ENCODE results near the gene AGXT. TPM values are rescaled to one million over a fixed set of nuclear protein-coding genes. Genes with fewer than 3 reads are reported as not detected.

The AGXT gene
- polyA plus RNA-seq, 4 donors, result 0.27 to 1.8 (median 0.71) TPM

GRCh38 chr2:240906141-240906910 is 37.7 kb downstream of the AGXT start, which contains the start of gene CROCC2:
CROCC2 (plus strand) TSS chr2:240906336; CDS start chr2:240906514, 178 bp downstream.
- DNase-seq (peak in 1 of 2 donors; percentile 30), FAIRE-seq (no peak)
- 59 to 78% (median 70%) methylated on average over 21 to 23 of the region's 23 CpGs for WGBS, 3 donors
- Histone ChIP-seq H3K27me3 (ENCODE audit: control insufficient read depth in 3 of 3, insufficient read depth in 3 of 3, low read length in 3 of 3) (peaks cover 0 to 5% (median 0%) of the 10 kb centered on the region in 3 donors), H3K27ac (ENCODE audit: low read depth in 1 of 3, low read length in 2 of 3) (no peak within 1 kb of the TSS), H3K36me3 (ENCODE audit: control insufficient read depth in 3 of 3, insufficient read depth in 2 of 3, low read depth in 1 of 3, low read length in 3 of 3) (no peaks in the 10 kb centered on the region), H3K4me3 (ENCODE audit: low read depth in 1 of 3, low read length in 3 of 3) (no peak within 1 kb of the TSS), H3K9me3 (ENCODE audit: control insufficient read depth in 2 of 2, insufficient read depth in 1 of 2, low read depth in 1 of 2, low read length in 1 of 2) (peaks cover 0 to 3% of the 10 kb centered on the region in 2 donors), H3K4me1 (ENCODE audit: control insufficient read depth in 3 of 3, insufficient read depth in 2 of 3, low read depth in 1 of 3, low read length in 2 of 3) (peaks cover 0 to 29% (median 6%) of the 10 kb centered on the region in 3 donors)

- Histone ChIP-seq H3K9me3 (ENCODE audit: control insufficient read depth in 2 of 2, insufficient read depth in 1 of 2, low read depth in 1 of 2, low read length in 1 of 2) (no peaks in the 10 kb centered on the region), H3K4me1 (ENCODE audit: control insufficient read depth in 3 of 3, insufficient read depth in 2 of 3, low read depth in 1 of 3, low read length in 2 of 3) (peaks cover 0 to 29% (median 6%) of the 10 kb centered on the region in 3 donors), H3K27ac (ENCODE audit: low read depth in 1 of 3, low read length in 2 of 3) (no peak overlapping the region), H3K4me3 (ENCODE audit: low read depth in 1 of 3, low read length in 3 of 3) (no peak overlapping the region), H3K27me3 (ENCODE audit: control insufficient read depth in 3 of 3, insufficient read depth in 3 of 3, low read length in 3 of 3) (peaks cover 0 to 5% (median 0%) of the 10 kb centered on the region in 3 donors), H3K36me3 (ENCODE audit: control insufficient read depth in 3 of 3, insufficient read depth in 2 of 3, low read depth in 1 of 3, low read length in 3 of 3) (no peaks in the 10 kb centered on the region)
- DNase-seq, result no peak
- WGBS, 3 donors, result 75 to 87% (median 84%) methylated on average over 18 to 22 of the region's 22 CpGs
- no peak for FAIRE-seq
Measured at GRCh38 chr2:240906911-240907590, 38.4 kb downstream of the AGXT start.

- H3K4me1 ChIP-seq (ENCODE audit: control insufficient read depth in 3 of 3, insufficient read depth in 2 of 3, low read depth in 1 of 3, low read length in 2 of 3), result peaks cover 0 to 27% (median 6%) of the 10 kb centered on the region in 3 donors
- peaks cover 0 to 5% (median 0%) of the 10 kb centered on the region in 3 donors for H3K27me3 ChIP-seq (ENCODE audit: control insufficient read depth in 3 of 3, insufficient read depth in 3 of 3, low read length in 3 of 3)
- no peak overlapping the region for H3K27ac ChIP-seq (ENCODE audit: low read depth in 1 of 3, low read length in 2 of 3)
- no peaks in the 10 kb centered on the region for H3K9me3 ChIP-seq (ENCODE audit: control insufficient read depth in 2 of 2, insufficient read depth in 1 of 2, low read depth in 1 of 2, low read length in 1 of 2)
- no peaks in the 10 kb centered on the region for H3K36me3 ChIP-seq (ENCODE audit: control insufficient read depth in 3 of 3, insufficient read depth in 2 of 3, low read depth in 1 of 3, low read length in 3 of 3)
- peak in 1 of 2 donors; percentile 76 for DNase-seq
- 36 to 60% (median 40%) methylated on average over 17 of the region's 17 CpGs for WGBS, 3 donors
- H3K4me3 ChIP-seq (ENCODE audit: low read depth in 1 of 3, low read length in 3 of 3), result no peak overlapping the region
- no peak for FAIRE-seq
Measured at GRCh38 chr2:240909216-240909974, 40.8 kb downstream of the AGXT start.

DNA sequence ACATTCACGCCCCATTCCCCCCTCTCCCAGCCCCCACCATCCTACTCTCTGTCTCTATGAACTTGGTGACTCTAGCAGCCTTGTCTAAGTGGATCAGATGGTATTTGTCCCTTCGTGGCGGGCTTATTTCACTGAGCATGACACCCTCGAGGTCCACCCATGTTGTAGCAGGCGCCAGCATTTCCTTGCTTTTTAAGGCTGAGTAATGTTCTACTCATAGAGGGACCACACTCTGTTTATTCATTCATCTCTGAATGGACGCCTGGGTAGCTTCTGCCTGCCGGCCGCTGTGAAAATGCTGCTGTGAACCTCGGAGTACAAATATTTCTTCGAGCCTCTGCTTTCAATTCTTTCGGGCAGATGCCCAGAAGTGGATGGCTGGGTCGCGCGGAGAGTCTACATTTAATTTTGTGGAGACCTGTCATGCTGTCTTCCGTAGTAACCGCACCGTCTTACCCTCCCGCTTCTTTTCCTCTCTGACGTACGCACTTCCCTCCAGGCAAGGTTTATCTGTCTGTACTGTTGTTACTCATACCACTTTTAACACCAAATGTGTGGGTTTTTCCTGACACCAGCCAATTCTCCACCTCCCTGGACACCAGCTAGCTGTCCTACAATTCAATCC is 43.1 kb downstream of the AGXT start:
- Histone ChIP-seq H3K36me3 (ENCODE audit: control insufficient read depth in 3 of 3, insufficient read depth in 2 of 3, low read depth in 1 of 3, low read length in 3 of 3) (no peaks in the 10 kb centered on the region), H3K4me3 (ENCODE audit: low read depth in 1 of 3, low read length in 3 of 3) (no peak overlapping the region), H3K9me3 (ENCODE audit: control insufficient read depth in 2 of 2, insufficient read depth in 1 of 2, low read depth in 1 of 2, low read length in 1 of 2) (no peaks in the 10 kb centered on the region), H3K27ac (ENCODE audit: low read depth in 1 of 3, low read length in 2 of 3) (no peak overlapping the region), H3K27me3 (ENCODE audit: control insufficient read depth in 3 of 3, insufficient read depth in 3 of 3, low read length in 3 of 3) (peaks cover 0 to 14% (median 0%) of the 10 kb centered on the region in 3 donors), H3K4me1 (ENCODE audit: control insufficient read depth in 3 of 3, insufficient read depth in 2 of 3, low read depth in 1 of 3, low read length in 2 of 3) (peaks cover 0 to 13% (median 5%) of the 10 kb centered on the region in 3 donors)
- no peak for DNase-seq
- FAIRE-seq, result no peak
- 67 to 86% (median 78%) methylated on average over 20 of the region's 20 CpGs for WGBS, 3 donors

GRCh38 chr2:240912878-240913809 is 44.5 kb downstream of the AGXT start:
- no peak for FAIRE-seq
- 78 to 86% (median 80%) methylated on average over 21 of the region's 21 CpGs for WGBS, 3 donors
- H3K27ac ChIP-seq (ENCODE audit: low read depth in 1 of 3, low read length in 2 of 3), result peak overlapping the region in 1 of 3 donors; percentile 28

GRCh38 chr2:240913810-240914644 is 45.4 kb downstream of the AGXT start:
- H3K4me3 ChIP-seq (ENCODE audit: low read depth in 1 of 3, low read length in 3 of 3), result no peak overlapping the region
- H3K4me1 ChIP-seq (ENCODE audit: control insufficient read depth in 3 of 3, insufficient read depth in 2 of 3, low read depth in 1 of 3, low read length in 2 of 3), result peaks cover 0 to 19% (median 5%) of the 10 kb centered on the region in 3 donors
- peaks cover 0 to 14% (median 0%) of the 10 kb centered on the region in 3 donors for H3K27me3 ChIP-seq (ENCODE audit: control insufficient read depth in 3 of 3, insufficient read depth in 3 of 3, low read length in 3 of 3)
- H3K36me3 ChIP-seq (ENCODE audit: control insufficient read depth in 3 of 3, insufficient read depth in 2 of 3, low read depth in 1 of 3, low read length in 3 of 3), result no peaks in the 10 kb centered on the region
- H3K27ac ChIP-seq (ENCODE audit: low read depth in 1 of 3, low read length in 2 of 3), result peak overlapping the region in 1 of 3 donors; percentile 53
- no peaks in the 10 kb centered on the region for H3K9me3 ChIP-seq (ENCODE audit: control insufficient read depth in 2 of 2, insufficient read depth in 1 of 2, low read depth in 1 of 2, low read length in 1 of 2)
- 36 to 43% (median 42%) methylated on average over 34 to 36 of the region's 36 CpGs for WGBS, 3 donors
- FAIRE-seq (no peak), DNase-seq (peak in 1 of 2 donors; percentile 65)

More at GRCh38 chr2:240912878-240913809, 44.5 kb downstream of the AGXT start:
- no peak for DNase-seq
- Histone ChIP-seq H3K4me1 (ENCODE audit: control insufficient read depth in 3 of 3, insufficient read depth in 2 of 3, low read depth in 1 of 3, low read length in 2 of 3) (peaks cover 0 to 19% (median 5%) of the 10 kb centered on the region in 3 donors), H3K27me3 (ENCODE audit: control insufficient read depth in 3 of 3, insufficient read depth in 3 of 3, low read length in 3 of 3) (peaks cover 0 to 14% (median 0%) of the 10 kb centered on the region in 3 donors), H3K36me3 (ENCODE audit: control insufficient read depth in 3 of 3, insufficient read depth in 2 of 3, low read depth in 1 of 3, low read length in 3 of 3) (no peaks in the 10 kb centered on the region), H3K9me3 (ENCODE audit: control insufficient read depth in 2 of 2, insufficient read depth in 1 of 2, low read depth in 1 of 2, low read length in 1 of 2) (no peaks in the 10 kb centered on the region), H3K4me3 (ENCODE audit: low read depth in 1 of 3, low read length in 3 of 3) (no peak overlapping the region)
